Activated CD8-positive, alpha-beta memory T cell treated with anti-CD3 and anti-CD28 coated beads, Interleukin-2, amount 50 U/mL, for 1 hour (primary cell): ENCODE results near the gene TXLNG.
"Not testable (repeated sequence)": the region's sequence is repeated elsewhere in the genome, so short reads cannot be mapped to it uniquely, and the experiment has no call there.

Experiments
- DNase-seq: peaks from one replicate; pipeline ENCODE4 v3.0.0-alpha.2; 2020; ENCODE audit errors: extremely low read depth

The TXLNG gene

GRCh38 chrX:16838202-16839066, 52.2 kb downstream of the TXLNG start:
- DNase-seq: no peak

GRCh38 chrX:16839219-16839851, 53.1 kb downstream of the TXLNG start:
- DNase-seq: no peak

GRCh38 chrX:16839852-16840460, 53.7 kb downstream of the TXLNG start:
- DNase-seq: no peak

GRCh38 chrX:16842684-16843083, 56.4 kb downstream of the TXLNG start:
- DNase-seq: no peak

GRCh38 chrX:16843208-16843909, 57.1 kb downstream of the TXLNG start:
- no peak for DNase-seq

GRCh38 chrX:16845686-16846085, 59.4 kb downstream of the TXLNG start:
- no peak for DNase-seq

- no peak for DNase-seq
Measured at GRCh38 chrX:16848541-16848940, 62.3 kb downstream of the TXLNG start.

- DNase-seq: no peak
Measured at GRCh38 chrX:16851421-16851820, 65.2 kb downstream of the TXLNG start.

- DNase-seq: no peak
Measured at GRCh38 chrX:16851827-16852226, 65.6 kb downstream of the TXLNG start.

- DNase-seq: no peak
Measured at GRCh38 chrX:16852617-16853179, 66.4 kb downstream of the TXLNG start.

GRCh38 chrX:16853537-16853936, 67.3 kb downstream of the TXLNG start:
- no peak for DNase-seq

- DNase-seq: no peak
Measured at GRCh38 chrX:16855363-16856075, 69.3 kb downstream of the TXLNG start.

- DNase-seq: not testable (repeated sequence)
Measured at GRCh38 chrX:16856076-16856404, 69.8 kb downstream of the TXLNG start.

- DNase-seq: no peak
Measured at GRCh38 chrX:16856744-16857143, 70.5 kb downstream of the TXLNG start.

- no peak for DNase-seq
Measured at GRCh38 chrX:16862829-16863228, 76.6 kb downstream of the TXLNG start.

GRCh38 chrX:16867947-16868346, 81.7 kb downstream of the TXLNG start:
- no peak for DNase-seq

GRCh38 chrX:16868920-16869319, 82.7 kb downstream of the TXLNG start:
- DNase-seq: no peak

GRCh38 chrX:16869393-16870094, 83.3 kb downstream of the TXLNG start:
- DNase-seq: no peak

GRCh38 chrX:16870095-16870861, 84.0 kb downstream of the TXLNG start, which contains the start of gene RBBP7:
RBBP7 (minus strand) TSS chrX:16870362; CDS start chrX:16870053, 309 bp downstream.
- DNase-seq: peak; percentile 81
